ENCODE data around the gene PTDSS2. TPM values are rescaled to one million over a fixed set of nuclear protein-coding genes. Genes with fewer than 3 reads are reported as not detected.

Gene PTDSS2
- total and polyA plus RNA-seq, 9 of the 15 experiments (the other 6 are each of a cell fraction or from before 2014, with no cell fraction given) = 0.45 to 53.9 (median 17.2) TPM

DNA sequence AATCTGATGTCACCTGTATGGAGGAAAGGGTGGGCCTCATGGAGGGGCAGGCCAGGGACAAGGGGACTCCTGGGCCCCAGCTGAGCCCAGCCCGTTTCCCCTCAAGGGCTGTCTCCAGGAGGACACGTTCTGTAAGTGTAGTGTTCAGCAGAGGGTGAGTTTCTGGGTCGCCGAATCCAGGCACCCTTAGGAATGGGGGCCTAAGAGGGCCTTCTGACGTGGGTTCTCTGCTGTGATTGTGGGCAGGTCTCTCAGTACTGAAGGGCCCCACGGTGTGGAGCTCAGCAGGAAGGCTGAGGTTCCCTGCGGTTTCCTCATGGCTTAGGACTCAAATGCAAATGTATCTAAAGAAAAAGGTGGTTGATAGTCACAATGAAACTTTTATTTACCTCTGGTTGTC, 6.5 kb downstream of the PTDSS2 start (continued):
- TF ChIP-seq, protein P1, sequence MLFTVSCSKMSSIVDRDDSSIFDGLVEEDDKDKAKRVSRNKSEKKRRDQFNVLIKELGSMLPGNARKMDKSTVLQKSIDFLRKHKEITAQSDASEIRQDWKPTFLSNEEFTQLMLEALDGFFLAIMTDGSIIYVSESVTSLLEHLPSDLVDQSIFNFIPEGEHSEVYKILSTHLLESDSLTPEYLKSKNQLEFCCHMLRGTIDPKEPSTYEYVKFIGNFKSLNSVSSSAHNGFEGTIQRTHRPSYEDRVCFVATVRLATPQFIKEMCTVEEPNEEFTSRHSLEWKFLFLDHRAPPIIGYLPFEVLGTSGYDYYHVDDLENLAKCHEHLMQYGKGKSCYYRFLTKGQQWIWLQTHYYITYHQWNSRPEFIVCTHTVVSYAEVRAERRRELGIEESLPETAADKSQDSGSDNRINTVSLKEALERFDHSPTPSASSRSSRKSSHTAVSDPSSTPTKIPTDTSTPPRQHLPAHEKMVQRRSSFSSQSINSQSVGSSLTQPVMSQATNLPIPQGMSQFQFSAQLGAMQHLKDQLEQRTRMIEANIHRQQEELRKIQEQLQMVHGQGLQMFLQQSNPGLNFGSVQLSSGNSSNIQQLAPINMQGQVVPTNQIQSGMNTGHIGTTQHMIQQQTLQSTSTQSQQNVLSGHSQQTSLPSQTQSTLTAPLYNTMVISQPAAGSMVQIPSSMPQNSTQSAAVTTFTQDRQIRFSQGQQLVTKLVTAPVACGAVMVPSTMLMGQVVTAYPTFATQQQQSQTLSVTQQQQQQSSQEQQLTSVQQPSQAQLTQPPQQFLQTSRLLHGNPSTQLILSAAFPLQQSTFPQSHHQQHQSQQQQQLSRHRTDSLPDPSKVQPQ (CRISPR knock-in tag; IDR thresholded peaks at IDR 0.05; ENCODE audit: borderline replicate concordance) = no peak
- TF ChIP-seq, protein P2, sequence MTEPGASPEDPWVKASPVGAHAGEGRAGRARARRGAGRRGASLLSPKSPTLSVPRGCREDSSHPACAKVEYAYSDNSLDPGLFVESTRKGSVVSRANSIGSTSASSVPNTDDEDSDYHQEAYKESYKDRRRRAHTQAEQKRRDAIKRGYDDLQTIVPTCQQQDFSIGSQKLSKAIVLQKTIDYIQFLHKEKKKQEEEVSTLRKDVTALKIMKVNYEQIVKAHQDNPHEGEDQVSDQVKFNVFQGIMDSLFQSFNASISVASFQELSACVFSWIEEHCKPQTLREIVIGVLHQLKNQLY (CRISPR knock-in tag; conservative IDR thresholded peaks at IDR 0.05) = no peak
- TF ChIP-seq KLF13 (tag; IDR thresholded peaks at IDR 0.05; ENCODE audit: borderline replicate concordance, low read depth) (no peak), ILK (tag; IDR thresholded peaks at IDR 0.05; ENCODE audit: borderline replicate concordance, low read depth) (no peak)
- TF ChIP-seq, protein P3, sequence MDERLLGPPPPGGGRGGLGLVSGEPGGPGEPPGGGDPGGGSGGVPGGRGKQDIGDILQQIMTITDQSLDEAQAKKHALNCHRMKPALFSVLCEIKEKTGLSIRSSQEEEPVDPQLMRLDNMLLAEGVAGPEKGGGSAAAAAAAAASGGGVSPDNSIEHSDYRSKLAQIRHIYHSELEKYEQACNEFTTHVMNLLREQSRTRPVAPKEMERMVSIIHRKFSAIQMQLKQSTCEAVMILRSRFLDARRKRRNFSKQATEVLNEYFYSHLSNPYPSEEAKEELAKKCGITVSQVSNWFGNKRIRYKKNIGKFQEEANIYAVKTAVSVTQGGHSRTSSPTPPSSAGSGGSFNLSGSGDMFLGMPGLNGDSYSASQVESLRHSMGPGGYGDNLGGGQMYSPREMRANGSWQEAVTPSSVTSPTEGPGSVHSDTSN (CRISPR knock-in tag; IDR thresholded peaks at IDR 0.05; ENCODE audit: low read depth) = no peak
- TF ChIP-seq, protein P3 (tag; conservative IDR thresholded peaks at IDR 0.05; ENCODE audit: low read depth) = no peak
